HG03439 (cell line): ENCODE data around the gene NELL2.

Experiments used
- ATAC-seq: cut with Tn5 transposase; IDR thresholded peaks from one replicate; pipeline ENCODE4 v1.9.1; 2021; ENCODE audit warnings: mild to moderate bottlenecking, moderate library complexity; ENCODE audit not compliant: unreplicated experiment

The NELL2 gene

DNA sequence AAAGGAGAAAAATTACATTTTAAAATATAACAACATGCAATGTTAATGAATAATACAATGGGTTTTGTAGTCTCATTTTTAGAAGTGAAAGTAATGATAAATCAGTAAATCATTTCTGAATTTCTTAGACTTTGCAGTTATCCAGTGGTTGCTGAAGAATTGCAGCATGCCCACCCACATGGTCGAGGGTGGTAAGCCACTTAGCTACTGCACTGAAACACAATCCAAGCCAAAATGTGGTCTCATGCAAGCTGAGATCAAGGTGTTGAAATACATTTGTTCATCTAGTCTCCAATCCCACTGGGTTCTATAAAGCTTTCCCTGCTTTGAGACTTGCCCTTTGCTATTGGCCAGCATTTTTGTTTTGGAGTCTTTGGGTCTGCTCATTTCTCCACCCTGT is 247.9 kb downstream of the NELL2 start:
- ATAC-seq = no peak

DNA sequence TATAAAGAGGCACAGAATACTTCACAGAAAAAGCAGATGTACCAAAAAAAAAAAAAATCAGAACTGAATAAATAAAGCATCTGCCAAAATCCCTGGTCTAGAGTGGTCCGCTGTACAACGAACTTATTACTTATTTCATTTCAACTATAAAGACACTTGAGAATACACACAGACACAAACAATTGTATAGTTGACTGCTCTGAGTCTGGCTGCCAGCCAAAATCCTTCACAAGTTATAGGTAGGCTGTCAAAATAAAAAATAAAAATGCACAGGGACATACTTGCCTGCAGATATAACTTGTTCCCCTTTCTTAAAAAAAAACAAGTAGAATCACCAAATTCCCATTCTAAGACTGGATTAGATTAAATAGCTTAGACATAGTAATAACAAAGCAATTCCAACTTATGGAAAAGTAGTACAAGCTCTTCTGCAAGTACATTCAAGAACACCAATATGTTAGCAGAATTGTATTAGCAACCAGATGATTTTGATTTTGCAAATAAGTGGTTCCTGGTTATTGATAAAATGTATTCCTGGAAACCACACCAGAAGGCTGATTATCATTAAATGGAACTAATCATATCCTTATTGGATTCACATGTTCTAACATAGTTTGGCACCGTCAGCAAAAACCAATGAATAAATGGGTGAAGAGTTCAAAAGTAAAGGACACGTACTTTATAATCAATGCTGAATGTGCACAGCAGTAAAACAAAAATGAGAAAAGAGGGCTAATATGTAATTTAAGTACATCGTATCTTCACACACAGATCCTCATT is 248.5 kb downstream of the NELL2 start:
- ATAC-seq = no peak

DNA sequence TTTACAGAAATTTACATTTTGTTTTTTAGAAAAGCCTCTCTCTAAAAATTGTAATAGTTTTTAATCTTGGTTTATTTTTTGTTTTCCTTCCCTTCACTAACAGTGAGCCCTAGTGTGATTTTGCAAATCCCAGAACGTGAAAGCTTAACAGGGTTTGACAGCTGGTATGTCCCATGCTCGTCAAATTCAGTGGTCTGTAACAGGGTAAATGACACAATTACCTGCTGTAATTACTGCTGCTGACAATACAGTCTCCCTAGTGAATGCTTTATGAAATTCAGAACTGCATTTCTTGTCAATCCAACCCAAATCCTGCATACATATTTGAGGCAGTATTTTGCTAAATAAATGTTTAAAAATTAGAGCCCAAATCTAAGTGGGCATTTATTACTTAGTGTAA is 249.2 kb downstream of the NELL2 start:
- ATAC-seq = no peak

DNA sequence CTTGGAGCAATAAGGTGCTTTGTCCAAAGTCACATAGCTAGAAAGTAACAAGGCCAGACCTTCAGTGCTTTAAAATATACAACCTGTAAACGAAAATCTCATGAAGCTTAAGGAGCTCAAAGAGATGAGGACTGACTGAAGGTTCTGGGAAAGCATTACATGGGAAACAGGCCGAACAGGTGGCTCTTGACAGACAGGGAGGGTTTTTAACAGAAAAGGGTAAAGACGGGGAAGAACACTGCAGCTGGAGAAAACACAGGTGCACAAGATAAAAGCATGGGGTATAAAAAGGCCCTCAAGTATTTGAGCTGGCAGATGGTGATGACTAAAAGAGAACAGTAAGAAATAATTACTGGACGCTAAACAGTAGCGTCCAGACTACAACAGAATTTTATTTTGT is 257.2 kb downstream of the NELL2 start:
- no peak for ATAC-seq

DNA sequence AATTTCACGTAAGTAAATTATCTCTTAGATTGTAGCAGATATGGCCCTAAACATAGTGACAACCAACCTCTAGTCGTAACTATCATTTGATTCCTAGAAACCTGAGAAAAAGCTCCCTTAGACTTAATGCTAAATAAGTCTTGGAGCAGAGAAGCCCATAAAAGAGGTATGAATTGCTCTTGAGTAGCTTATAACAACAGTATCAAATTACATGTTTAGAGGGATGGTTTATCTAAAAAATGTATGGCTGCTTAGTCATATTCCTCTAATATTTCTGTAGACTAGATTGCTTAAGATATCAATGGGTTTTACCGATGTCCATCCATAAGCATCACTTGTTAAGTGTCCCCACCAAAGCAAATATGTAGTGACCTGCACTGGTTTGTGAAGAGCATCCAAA is 259.7 kb downstream of the NELL2 start:
- no peak for ATAC-seq

DNA sequence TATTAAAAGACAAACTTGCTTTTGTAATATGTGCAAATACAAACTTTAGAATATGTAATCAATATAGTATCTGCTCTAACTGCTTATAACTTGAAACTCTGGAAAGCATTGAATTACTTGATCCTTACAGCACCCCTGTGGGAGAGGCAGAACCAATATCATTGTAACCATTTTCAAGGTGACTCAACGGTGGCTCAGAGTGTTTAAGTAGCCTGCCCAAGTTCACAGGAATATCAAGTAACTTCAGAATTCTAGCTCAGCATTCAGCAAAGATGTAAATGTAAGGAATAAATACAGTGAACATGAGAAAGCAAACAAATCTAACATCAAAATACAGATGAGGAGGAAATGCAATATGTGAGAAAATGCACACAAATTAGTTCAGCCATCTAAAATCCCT is 264.6 kb downstream of the NELL2 start:
- ATAC-seq = no peak

DNA sequence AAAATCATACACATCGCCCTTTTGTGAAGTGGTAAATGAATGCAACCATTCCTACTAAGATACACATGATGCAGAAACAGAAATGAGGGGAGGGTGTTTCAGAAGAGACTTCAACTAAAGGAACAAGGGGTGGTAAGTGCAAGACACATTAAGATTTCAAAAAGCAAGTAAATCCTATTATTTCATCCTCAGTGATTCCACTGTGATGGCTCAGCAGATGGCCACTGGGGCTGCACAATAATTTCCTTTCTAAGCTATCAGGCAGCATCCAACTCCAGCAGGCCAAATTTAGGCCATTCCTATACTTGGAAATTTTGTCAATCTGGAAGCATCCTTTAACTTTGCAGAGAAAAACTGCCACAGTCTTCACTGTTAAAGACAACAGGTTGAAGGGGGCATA is 272.4 kb downstream of the NELL2 start:
- no peak for ATAC-seq

DNA sequence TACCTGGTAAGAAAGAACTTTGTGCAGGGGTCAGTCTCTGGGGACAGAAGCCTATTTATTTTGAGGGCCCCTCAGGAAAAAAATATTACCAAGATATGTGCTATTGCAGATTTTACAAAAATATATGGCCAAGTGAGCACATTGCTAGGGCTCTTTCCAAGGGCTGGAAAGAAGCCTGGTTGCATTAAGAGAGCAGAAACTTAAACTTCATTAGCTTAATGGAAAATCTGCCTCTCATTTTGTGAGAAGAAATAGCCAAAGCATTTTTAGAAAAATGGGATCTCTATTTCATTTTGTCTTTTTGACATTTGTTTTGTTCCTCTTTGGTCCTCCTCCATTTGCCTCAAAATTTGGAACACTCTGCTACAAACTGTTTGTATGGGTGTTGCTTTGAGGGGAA is 283.5 kb downstream of the NELL2 start:
- ATAC-seq = no peak

DNA sequence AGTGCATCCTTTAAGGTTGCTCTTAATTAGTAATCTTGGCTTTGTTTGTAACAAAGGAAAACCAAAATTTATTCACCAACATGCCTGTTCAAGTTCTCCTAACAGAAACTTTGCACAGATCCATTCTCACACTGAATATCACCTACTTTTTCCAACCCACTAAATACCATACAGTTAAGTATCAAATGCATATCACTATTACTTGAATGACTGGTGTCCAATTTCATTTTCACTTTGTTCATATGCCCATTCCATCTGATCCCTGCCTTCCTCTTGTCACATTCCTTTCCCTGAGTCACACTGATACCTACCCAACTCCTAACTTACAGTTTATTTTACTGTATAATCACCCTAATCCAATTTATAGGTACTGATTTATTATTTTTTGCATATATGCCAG is 286.4 kb downstream of the NELL2 start:
- no peak for ATAC-seq

DNA sequence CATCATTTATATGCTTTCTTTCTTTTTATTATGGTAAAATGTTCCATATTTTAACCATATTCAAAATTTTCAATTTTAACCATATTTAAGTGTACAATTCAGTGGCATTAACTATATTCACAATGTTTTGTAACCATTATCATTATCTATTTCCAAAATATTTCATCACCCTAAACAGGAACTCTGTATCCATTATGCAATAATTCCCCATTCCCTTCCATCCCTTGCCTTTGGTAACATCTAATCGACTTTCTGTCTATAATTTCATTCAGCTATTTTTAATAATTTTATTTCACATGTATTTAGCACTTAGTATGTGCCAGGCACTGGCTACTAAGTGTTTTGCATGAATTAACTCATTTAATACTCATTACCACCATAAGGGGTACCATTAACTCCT is 287.5 kb downstream of the NELL2 start:
- ATAC-seq = no peak

DNA sequence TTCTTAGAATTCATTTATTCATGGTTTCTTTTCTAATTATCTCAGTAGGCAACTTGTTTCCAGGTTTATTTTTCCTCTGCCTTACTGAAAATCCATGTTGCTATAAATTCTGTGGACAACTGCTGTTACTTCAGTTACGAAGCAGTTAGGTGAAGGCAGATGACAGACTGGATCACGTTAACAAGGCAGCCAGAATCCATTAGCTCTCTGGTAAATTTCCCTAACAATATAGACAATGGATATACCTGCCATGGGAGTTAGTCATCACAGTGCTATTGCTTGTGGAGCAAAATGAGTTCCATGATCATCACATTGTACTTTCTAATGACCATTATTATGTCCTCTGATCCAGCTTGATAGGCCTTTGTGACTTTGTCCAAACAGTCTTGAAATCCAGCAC is 291.5 kb downstream of the NELL2 start:
- no peak for ATAC-seq

DNA sequence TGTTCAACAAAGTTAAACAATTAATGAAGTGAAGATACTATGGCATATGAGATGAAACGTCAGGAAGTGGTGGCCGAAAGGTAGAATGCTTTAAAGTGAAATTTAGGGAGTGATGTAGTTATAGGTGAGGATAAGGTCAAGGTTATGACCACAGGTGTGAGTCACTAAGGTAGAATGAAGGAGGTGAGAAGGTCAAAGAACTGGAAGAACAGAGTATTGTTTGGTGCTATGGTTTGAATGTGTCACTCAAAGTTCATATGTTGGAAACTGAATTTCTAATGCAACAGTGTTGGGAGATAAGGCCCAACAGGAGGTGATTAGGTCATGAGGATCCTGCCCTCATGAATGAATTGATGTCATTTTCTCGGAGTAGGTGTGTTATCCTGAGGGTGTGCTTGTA is 293.6 kb downstream of the NELL2 start:
- ATAC-seq = no peak

DNA sequence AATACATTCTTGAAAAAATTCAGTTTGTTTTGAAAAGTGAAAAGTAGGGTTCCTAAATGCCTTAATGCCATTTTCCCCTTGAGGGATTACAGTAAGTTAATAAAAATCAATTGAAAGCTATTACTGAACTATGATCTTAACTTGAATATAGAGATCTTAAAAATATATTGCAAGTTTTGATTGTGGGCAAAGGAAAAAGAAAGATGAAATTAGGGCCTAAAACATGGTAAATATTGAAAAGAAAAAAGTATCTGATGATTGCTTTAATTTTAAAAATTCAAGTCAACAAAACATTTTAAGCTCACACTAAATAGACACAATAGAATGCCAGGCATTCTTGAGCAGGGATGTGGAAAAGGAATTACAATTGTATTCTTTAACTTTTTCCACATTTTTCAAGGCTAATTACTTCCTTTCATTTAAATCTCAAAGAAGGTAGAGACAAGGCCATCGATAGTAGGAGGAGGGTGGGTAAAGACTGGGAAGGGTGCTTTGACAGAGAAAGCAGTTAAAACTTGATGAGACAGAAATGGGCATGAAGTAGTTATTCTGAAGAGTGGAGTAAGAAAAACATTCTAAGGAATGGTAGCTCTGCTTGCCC is 294.4 kb downstream of the NELL2 start:
- no peak for ATAC-seq

DNA sequence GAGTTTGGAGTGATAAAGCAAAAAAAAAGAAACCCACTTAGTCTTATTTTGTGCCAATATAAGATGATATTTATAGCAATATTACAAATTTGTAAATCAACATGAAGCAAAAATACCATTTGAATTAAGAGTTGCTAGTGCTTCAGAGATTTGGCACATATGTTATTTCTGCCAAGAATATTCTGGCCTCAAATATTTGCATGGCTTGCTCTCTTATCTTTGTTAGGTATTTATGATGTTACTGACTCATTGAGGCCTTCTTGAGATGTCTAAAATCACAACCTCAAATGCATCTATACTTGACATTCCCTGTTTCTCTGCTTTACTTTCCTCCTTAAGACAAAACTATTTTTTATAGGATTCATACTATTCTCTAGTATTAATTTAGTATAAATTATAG is 301.5 kb downstream of the NELL2 start:
- ATAC-seq = no peak

DNA sequence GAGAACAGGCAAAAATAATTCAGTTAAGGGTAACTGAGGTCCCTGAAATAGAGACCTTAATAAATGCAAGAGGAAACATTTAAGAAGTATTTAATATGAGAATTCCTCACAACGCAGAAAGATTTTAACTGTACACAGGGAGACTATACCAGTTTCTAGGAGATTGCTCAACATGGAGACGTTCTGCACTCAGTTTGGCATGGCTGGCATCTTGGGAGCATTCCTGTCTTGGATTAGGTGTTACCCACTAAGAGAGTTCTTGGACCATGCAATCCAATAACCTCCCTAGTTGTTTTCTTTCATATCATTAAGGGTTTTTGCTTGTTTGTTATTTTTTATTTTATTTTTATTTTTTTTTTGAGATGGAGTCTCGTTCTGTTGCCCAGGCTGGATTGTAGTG is 302.4 kb downstream of the NELL2 start:
- no peak for ATAC-seq

DNA sequence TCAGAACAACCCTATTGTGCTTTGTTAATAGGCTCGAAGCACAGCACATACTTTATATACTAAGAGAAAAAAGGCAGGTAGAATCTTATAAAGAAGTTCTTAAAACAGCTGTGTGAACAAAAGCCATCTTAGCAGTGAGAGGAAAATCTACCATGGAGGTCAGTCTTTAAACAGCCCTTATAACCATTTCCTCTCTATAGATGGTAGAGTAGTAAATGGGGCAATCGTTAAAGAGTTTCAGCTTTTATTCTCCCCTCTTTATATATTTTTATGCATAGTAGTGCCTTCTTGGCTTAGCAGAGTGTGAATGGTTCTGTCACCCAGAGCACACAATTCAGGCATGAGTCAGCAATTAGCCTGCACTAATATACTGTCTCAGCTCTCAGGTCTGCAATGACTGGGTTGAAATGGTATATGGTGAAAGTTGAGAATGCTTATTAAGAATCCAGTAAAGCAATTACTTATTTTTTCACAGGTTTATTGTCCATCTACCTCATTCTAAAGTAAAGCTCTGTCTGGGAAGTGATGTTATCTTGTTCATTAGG is 305.0 kb downstream of the NELL2 start:
- no peak for ATAC-seq

DNA sequence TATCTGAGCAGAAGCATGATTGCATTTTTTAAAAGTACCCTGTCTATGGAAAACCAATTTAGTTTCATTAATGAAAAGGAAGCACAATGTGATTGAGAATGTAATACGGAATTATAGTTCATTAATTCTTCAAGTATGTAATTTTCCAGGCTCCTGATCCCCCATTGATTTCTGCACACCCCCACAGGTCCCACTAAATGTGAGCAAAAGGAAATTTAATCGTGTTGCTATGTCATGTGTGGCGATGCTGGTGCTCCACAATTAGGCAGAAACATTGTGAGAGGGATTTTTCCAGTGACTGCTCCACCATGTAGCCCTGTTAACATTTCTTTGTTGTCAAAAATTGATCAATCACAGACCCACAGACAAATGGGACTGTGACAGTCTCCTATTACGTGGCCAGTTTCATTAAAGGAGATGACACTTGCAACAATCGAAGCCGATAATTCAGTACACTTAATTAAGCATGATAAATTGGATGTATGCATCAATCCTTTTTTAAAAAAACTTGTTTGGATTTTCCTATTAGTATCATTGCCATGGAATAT is 306.0 kb downstream of the NELL2 start:
- no peak for ATAC-seq

DNA sequence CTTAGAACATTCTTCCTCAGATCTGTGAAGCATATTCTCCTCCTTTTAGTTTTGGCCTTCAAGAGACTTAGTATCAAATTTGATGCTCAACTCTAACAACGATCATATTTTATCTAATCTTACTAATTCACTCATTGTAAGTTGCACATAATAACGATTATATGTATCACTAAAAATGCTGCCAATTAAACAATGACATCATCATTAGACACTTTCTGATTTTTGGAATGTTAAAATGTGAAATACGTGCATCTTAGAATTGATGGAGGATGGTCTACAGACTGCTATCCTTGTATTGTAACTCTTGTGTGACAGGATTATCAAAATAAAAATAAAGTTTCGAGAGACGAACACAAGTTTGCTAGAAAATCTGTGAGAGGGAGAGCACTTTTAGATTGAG is 311.0 kb downstream of the NELL2 start:
- no peak for ATAC-seq

DNA sequence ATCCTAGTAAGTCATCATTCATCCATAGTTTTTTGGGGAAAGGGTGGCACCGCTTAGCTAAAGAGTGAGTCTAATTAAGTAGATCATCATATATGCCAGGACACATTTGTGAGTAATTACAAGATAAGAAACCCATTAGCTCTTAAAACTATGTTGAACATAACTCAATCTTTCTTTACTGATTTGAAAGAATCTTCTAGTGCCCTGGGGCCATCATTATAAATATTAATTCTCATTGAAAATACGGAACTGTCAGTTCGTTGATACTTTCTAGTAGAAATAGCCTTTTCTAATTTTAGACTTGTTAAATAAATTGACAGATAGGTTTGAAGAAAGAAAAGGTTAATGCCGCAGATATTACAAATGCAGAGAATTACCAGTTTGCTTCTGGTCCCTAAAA is 312.6 kb downstream of the NELL2 start:
- no peak for ATAC-seq

DNA sequence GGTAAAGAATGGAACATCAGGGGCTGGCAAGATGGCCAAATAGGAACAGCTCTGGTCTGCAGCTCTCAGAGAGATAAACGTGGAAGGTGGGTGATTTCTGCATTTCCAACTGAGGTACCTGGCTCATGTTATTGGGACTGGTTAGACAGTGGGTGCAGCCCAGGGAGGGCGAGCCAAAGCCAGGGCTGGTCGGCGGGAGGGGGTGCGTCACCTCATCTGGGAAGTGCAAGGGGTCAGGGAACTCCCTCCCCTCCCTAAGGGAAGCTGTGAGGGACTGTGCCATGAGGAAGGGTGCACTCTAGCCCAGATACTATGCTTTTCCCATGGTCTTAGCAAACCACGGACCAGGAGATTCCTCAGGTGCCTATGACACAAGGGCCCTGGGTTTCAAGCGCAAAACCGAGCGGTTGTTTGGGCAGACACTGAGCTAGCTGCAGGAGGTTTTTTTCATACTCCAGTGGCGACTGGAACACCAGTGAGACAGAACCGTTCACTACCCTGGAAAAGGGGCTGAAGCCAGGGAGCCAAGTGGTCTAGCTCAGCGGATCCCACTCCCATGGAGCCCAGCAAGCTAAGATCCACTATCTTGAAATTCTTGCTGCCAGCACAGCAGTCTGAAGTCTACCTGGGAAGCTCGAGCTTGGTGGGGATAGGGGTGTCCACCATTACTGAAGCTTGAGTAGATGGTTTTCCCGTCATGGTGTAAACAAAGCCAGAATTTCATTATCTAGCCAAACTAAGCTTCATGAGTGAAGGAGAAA is 317.6 kb downstream of the NELL2 start:
- no peak for ATAC-seq

DNA sequence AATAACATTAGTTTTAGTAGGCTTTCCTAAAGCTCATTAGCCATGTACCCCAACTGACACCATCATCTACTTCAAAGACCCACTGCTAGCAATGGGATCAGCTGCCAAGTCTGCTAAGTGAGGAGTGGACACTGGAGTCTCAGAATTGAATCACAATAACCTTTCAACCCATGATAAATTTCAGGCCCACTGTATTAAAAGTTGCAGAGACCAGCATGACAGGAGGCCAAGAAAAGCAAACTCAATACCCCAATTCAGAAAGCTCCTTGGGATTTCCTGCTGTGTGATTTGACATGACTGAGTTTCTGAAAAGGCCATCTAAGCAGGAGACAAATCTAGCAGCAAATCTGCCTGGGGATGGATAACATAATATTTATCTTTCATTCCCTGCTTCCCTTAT is 320.7 kb downstream of the NELL2 start:
- ATAC-seq = no peak

DNA sequence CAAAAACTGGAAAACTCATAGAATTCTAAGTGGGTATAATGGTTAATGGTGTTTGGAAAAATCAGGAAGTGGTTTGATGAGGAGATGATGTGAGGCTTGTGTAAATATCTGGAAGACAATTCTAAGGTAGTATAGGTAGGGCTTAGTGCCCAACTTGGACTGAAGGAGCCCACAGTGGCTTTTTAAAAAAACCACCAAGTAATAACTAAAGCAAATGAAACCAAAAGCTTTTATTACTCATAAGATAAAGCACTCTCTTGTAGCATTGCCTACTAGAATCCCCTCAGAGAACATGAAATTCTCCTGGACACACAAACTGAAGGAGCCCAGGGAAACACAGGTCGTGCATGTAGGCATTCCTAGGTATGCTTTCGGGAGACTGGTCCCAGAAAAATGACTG is 324.5 kb downstream of the NELL2 start:
- no peak for ATAC-seq
